C4-2B (cell line): ENCODE measurements around the gene VASH2.

ENCODE experiments used
- H3K27ac ChIP-seq: fragments of 450-650 bp; 2 replicates; pipeline ENCODE4 v1.5.1; 2017
- CTCF ChIP-seq: fragments of 450-650 bp; conservative IDR thresholded peaks from 2 replicates; pipeline ENCODE4 v1.5.1; 2017; ENCODE audit warnings: mild to moderate bottlenecking
- ZFX ChIP-seq: fragments of 450-650 bp; IDR thresholded peaks from 2 replicates; pipeline ENCODE4 v1.6.1; 2017

VASH2 gene

GRCh38 chr1:212914789-212915188 is 35.6 kb upstream of the VASH2 start:
- H3K27ac ChIP-seq: no peak overlapping the region
- TF ChIP-seq CTCF (no peak), ZFX (no peak)

DNA sequence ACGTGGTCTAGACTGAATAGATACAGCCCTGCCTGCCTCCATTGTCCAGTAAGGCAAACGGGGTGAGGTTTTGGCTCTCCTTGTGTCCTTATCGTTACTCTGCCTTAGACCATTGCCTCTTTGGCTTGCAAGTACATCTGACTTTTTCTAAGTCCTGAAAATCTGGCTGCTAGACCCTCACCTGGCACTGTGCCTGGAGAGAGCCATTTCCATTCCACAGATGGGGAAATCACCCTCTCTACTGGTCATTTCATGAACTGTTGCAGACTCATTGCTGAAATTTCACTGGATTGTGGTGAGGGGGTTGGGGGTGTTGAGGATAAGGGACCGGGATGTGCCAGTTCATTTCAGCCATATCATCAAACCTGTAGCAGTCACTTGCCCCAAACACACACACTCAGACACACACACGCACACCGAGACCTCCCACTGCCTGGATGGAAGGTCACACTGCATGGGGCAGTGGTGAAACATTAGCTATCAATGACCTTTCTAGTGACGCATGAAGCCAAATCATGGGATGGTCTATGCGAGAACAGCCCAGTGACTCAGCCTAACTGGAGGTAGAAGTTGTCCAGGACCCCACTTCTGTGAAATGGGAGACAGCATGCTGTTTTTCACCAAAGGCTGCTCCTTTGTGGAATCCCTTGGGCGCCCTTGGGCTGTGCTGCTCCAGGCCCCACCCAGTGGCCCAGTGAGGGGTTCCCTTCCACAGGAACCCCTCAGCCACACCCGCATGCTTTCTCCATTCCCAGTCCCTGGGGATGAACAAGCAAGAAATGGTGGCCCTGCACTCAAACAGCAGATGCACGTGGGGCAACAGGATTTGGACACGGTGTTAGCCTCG is 34.9 kb upstream of the VASH2 start:
- TF ChIP-seq CTCF: peak; percentile 29
- TF ChIP-seq ZFX: no peak
- no peak overlapping the region for H3K27ac ChIP-seq

- H3K27ac ChIP-seq: no peak overlapping the region
- no peak for TF ChIP-seq ZFX
- no peak for TF ChIP-seq CTCF
Measured at GRCh38 chr1:212916481-212917133, 33.7 kb upstream of the VASH2 start.

DNA sequence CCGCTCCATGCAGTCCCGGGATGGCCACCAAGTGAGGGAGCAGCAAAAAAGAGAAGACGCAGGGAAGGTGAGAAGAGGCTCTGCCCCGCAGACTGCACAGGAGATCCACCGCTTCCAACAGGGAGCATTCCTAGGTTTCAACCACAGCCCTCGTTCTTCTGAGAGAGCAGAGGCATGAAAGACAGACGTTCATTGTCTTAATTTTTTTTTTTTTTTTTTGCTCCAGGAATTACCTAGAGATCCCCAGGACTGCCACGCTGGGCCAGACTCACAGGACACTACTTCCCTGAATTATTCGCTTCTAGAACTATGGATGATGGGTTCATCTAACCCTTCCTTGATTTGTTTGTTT is 33.2 kb upstream of the VASH2 start:
- H3K27ac ChIP-seq: no peak overlapping the region
- TF ChIP-seq ZFX (no peak), CTCF (no peak)

DNA sequence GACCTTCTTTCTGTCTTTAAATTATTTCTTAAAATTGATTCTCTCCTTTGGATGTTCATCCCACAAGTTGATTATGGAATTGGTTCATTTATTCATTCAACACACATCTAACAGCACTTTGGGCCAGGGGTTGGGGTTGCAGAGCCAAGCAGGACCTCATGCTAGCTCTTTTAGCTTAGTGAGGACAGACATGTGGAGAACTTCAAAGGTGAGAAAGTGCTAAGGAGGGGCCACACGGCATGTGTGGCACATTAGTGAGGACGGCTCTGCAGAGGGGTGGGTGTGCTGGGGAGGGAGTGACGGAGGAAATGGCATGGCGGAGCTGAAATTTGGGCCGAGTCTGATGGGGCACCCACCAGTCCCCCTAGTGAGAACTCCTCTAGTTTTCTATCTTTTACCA is 32.5 kb upstream of the VASH2 start:
- no peak for TF ChIP-seq ZFX
- no peak for TF ChIP-seq CTCF
- H3K27ac ChIP-seq: no peak overlapping the region

DNA sequence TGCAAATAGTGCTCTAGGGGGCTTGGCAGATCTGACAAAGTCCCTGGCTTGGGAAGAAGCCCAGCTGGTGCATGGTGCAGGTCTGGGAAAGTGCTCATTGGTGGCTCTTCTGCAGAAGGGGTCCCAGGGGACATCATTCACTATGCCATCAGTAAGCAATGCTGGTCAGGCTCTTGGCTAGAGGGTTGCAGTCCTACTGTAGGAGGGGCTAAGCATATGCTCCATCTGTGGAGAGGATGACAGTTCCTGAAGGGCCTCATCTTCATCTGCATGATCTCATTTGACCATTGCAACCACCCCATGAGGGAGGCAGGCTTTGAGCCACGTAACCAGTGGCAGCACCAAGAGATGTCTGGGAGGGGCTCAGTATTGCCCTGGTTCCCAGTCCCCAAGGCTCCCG is 31.5 kb upstream of the VASH2 start:
- no peak for TF ChIP-seq CTCF
- TF ChIP-seq ZFX: no peak
- no peak overlapping the region for H3K27ac ChIP-seq

- TF ChIP-seq ZFX (no peak), CTCF (no peak)
- H3K27ac ChIP-seq: no peak overlapping the region
Measured at GRCh38 chr1:212920246-212920645, 30.1 kb upstream of the VASH2 start.
